Activated CD4-positive, alpha-beta T cell treated with anti-CD3 and anti-CD28 coated beads for 24 hours (primary cell): Measurements from ENCODE around the gene FLG2.

Experiments
- DNase-seq, 2 donors: peaks; one replicate each; pipeline ENCODE4 v3.0.0-alpha.2; 2020; ENCODE audit warnings: low read depth in 2 of 2

Gene FLG2

DNA sequence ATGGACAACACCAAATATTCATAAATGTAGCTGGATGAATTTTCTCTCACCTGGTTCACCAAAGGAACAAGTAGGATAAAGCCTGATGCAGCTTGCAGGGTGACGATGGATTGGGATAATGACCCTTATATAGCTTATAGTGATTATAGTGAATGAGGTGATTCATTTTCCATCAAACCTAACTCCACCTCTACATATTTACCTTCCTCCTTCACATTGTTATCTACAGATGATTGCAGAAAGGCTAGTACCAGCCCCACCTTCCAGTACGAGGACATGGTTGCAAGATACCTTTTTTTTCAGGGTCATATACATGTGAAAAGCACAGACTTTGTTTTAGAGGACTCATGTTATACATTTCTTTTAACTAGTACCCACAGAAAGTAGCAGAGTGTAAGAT lies at the start of gene FLG2:
FLG2 (minus strand) TSS at position 101 of the 400 bp plus-strand sequence. CDS start 1,122 bp downstream, outside the sequence.
- no peak for DNase-seq

- no peak for DNase-seq
Measured at GRCh38 chr1:152408664-152409063, 48.9 kb upstream of the FLG2 start.

GRCh38 chr1:152398812-152399698 lies 39.2 kb upstream of the FLG2 start:
- no peak for DNase-seq

DNA sequence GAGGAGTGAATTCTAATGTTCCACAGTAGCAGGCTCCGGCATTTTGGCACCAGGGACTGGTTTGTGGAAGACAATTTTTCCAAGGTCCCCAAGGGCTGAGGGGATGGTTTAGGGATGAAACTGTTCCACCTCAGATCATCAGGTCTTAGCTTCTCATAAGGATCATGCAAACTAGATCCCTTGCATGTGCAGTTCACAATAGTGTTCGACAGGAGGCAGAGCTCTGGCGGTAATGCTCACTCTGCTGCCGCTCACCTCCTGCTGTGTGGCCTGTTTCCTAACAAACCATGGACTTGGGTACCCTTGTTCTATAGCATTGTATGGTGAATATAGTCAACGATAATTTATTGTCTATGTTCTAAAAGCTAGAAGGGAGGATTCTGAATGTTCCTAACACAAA lies 37.7 kb upstream of the FLG2 start:
- DNase-seq: no peak

DNA sequence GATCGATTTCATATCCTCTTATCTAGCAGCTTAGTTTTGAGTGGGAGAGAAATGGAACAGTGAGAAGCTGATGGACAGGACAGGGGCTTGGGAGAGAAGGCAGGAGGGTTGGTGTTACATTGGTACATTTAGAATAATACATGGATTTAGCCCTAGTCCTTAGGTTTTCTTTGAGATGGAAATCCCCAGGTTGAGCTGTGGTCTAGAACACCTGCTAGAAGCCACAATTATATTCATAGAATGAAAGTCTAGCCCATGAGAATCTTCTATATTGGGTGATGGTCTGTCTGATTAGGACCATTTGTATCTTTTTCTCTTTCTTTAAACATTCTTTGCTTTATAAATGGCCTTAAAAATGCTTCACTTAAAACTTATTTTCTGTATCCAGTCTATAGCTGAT lies 34.3 kb upstream of the FLG2 start:
- no peak for DNase-seq

- no peak for DNase-seq
Measured at GRCh38 chr1:152392909-152393308, 33.1 kb upstream of the FLG2 start.

DNA sequence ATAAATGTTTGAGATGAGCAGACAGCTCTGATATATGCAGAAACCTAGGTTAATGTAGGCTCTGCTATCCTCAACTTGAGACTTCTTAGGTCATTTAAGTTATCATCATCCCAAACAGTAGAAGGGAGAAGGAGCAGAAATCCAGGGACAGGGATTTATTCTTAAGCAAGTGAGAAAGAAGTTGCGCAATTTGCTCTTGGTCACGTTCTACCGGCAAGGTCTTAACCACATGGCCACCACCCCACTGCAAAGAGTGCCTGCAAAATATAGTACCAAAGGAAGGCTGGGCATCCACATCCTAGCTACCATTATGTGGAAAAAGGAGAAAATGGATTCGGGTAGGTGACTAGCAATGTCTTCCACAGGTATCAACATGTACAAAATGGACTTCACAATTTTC lies 29.1 kb upstream of the FLG2 start:
- DNase-seq: no peak

DNA sequence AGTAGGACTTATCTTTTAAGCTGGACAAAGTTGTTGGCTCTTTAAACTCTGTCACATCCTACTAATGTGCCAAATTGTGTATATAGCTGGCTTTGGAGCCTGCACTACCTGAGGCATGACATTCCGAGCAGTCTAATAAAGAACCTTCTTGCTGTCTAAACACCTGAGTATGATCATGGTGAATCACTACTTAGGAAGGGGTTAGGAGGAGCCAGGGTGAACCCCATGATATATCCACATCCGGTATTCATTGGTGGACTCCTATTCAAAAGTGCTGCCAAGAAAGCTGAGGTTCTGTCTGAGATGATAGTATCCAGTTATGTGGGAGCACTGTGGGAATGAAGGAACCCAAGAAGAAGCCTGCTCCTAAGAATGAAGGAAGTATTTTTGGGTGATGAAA lies 27.1 kb upstream of the FLG2 start:
- no peak for DNase-seq

DNA sequence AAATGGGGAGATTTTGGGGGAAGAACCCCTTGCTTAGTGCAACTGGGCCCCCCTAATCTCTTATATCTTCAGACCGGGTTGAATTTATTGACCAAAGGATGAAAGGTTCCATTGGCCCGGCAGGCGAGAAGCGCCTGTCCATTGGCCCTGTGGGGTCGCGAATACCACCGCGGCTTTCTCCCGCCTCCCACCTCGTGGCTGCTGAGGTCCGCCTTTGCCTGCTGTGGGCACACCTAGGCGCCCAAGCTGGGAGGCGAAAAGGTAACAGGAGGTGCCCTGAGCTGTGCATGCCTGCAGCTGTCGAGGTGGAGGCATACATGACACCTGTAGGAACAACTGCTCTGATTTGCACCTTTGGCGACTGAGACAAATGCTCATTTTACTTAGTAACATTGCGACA lies 21.1 kb upstream of the FLG2 start:
- no peak for DNase-seq

DNA sequence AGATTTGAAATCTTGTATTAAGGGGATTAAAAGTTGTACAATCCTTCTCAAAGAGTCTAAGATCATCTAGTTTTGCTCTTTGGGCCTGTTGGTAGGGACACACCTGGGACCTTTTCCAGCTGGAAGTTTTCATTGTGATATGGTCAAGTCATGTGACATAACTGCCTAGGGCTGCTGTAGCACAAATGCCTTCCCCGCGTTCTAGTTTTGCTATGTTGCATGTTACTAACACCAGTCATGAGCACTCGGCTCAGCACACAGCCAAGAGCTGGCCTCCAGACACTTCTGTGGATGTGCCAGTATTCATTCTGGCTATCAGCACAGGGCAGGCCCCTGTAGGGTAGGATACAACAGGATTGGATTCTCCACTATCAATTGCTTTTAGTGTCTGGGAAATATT lies 14.6 kb upstream of the FLG2 start:
- no peak for DNase-seq

- DNase-seq: no peak
Measured at GRCh38 chr1:152372672-152373071, 12.9 kb upstream of the FLG2 start.

GRCh38 chr1:152367436-152367835 lies 7.6 kb upstream of the FLG2 start:
- DNase-seq: no peak

DNA sequence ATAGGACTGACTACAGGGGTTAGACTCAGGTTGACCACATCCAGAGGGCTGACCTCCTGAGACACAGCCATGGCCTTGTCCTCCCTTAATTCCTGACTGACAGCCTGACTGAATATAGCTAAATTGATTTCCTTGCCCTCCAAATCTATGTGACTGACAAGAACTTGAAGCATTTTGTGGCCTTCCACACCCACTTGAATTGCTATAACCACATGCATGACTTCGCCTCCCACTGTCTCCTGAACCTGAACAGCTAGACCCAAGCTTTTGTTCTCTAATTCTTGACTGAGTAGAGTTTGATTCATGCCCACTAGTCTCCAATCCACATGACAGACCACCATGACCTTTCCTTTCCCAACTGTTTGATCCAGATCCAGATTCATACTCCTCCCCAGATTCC lies 3.1 kb downstream of the FLG2 start:
- DNase-seq: no peak

- no peak for DNase-seq
Measured at GRCh38 chr1:152349611-152350010, 10.2 kb downstream of the FLG2 start.

- no peak for DNase-seq
Measured at GRCh38 chr1:152348447-152348846, 11.4 kb downstream of the FLG2 start.

- DNase-seq: peak in 1 of 2 donors; percentile 55
Measured at GRCh38 chr1:152347116-152347728, 12.6 kb downstream of the FLG2 start.

DNA sequence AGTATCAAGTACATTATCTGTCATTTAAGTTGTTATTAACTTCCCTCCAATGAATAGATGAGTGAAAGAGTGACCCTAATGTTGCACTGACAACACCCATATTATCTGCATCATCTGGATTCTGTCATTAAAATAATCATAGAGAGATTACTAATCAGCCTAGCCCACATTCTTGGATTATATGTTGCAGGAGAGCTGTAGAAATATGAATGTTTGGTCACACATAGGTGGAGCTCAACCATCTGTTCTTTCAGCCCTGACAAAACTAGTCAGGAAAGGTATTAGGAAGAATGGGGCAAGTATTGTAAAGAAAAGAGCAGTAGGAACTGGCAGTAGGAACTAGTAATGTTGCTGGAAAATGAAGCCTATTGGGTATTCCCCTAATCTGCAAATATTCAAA lies 15.4 kb downstream of the FLG2 start:
- no peak for DNase-seq

DNA sequence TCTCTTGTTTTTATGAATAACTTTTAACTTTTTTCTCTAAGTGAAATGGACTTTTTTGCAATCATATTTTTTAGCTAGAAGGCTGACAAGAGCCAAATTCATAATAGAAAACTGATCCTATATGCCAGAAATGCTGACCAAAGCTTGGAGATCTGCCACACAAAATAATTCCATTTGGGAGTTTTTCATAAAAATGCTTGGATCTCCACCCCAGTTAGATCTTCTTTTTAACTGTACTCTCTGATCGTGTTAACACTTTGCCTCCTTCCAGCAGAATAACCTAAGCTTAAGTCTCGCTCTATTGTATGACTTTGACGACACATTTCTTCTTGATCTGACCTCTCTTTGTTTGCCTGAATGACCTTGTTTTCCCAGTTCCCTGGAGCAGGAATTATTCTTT lies 16.8 kb downstream of the FLG2 start:
- no peak for DNase-seq

DNA sequence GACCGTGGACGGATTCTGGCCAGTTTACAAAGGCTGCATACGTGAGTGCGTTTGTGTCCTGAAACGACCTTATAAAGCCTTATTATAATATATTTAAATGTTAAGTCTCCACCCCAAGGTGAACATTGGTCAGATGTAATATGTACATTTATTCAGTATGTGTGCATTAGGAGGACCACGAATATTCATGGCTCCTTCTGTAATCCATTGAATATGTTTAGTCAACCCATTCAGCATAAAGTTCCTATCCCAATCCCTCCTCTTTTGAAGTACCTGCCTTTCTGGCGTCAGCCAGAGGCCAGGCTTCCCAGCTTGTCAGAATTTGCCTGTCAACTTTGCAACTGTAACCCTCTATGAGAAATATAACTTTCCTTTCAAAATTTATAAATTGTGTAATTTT lies 24.4 kb downstream of the FLG2 start:
- DNase-seq: no peak

GRCh38 chr1:152328801-152329391 lies 30.9 kb downstream of the FLG2 start:
- DNase-seq: no peak

- DNase-seq: no peak
Measured at GRCh38 chr1:152325111-152325510, 34.7 kb downstream of the FLG2 start, which contains the start of gene FLG. Gene FLG (minus strand): TSS chr1:152325239. CDS start chr1:152315456, 9,783 bp downstream.

GRCh38 chr1:152313970-152314369 lies 45.8 kb downstream of the FLG2 start:
- DNase-seq: no peak

- no peak for DNase-seq
Measured at GRCh38 chr1:152313319-152313801, 46.4 kb downstream of the FLG2 start.
